ENCODE data around the gene COL1A2. TPM values are rescaled to one million over a fixed set of nuclear protein-coding genes. Genes with fewer than 3 reads are reported as not detected.

The COL1A2 gene
- total RNA-seq, 1 experiment from 2014 or later: 81.2 TPM

GRCh38 chr7:94412762-94413322 lies 18.1 kb downstream of the COL1A2 start:
- H3K4me3 Mint-ChIP-seq: no peak overlapping the region
- peaks cover 12% of the 10 kb centered on the region for H3K4me1 Mint-ChIP-seq
- ChIA-PET CTCF (interaction anchor here (1.2 kb wide), 1 partner anchor 124 kb away, joined by 3 read pairs; no protein-coding TSS in a partner anchor), POLR2A (no interaction called here)
- H3K27me3 Mint-ChIP-seq (ENCODE audit: low read depth): no peaks in the 10 kb centered on the region
- no peak overlapping the region for H3K27ac Mint-ChIP-seq
- no peak for TF ChIP-seq PREB (CRISPR knock-in tag; IDR thresholded peaks at IDR 0.05; ENCODE audit: borderline replicate concordance)
- TF ChIP-seq ERG (CRISPR knock-in tag; IDR thresholded peaks at IDR 0.05): no peak
- no peak for TF ChIP-seq ZSCAN18 (CRISPR knock-in tag; IDR thresholded peaks at IDR 0.05)
- TF ChIP-seq HMGXB4 (CRISPR knock-in tag; IDR thresholded peaks at IDR 0.05): no peak
- no peak for TF ChIP-seq ZNF121 (CRISPR knock-in tag; IDR thresholded peaks at IDR 0.05)
- no peak for TF ChIP-seq ATF2 (CRISPR knock-in tag; IDR thresholded peaks at IDR 0.05; ENCODE audit: borderline replicate concordance, low read depth)
- TF ChIP-seq ZBTB21 (CRISPR knock-in tag; IDR thresholded peaks at IDR 0.05; ENCODE audit: borderline replicate concordance): no peak
- no peak for TF ChIP-seq NFE2L1 (CRISPR knock-in tag; IDR thresholded peaks at IDR 0.05)
- no peak for TF ChIP-seq MYBL2 (CRISPR knock-in tag; IDR thresholded peaks at IDR 0.05)
- TF ChIP-seq USF1 (CRISPR knock-in tag; IDR thresholded peaks at IDR 0.05): no peak
- TF ChIP-seq TP53 (CRISPR knock-in tag; IDR thresholded peaks at IDR 0.05): no peak
- no peak for TF ChIP-seq IRF1 (CRISPR knock-in tag; IDR thresholded peaks at IDR 0.05)
- ATAC-seq: no peak
- peaks cover 90% of the 10 kb centered on the region for H3K36me3 Mint-ChIP-seq
- no peak for DNase-seq (ENCODE audit: low spot score)
- no peaks in the 10 kb centered on the region for H3K9me3 Mint-ChIP-seq

- Mint-ChIP-seq H3K27ac (no peak overlapping the region; the same call in 1 of the 2 replicates), H3K9me3 (no peaks in the 10 kb centered on the region), H3K27me3 (ENCODE audit: low read depth) (no peaks in the 10 kb centered on the region), H3K4me1 (peaks cover 12% of the 10 kb centered on the region), H3K4me3 (no peak overlapping the region), H3K36me3 (peaks cover 79% of the 10 kb centered on the region)
- DNase-seq (ENCODE audit: low spot score) (no peak), ATAC-seq (no peak)
- POLR2A ChIA-PET: no interaction called here
- CTCF ChIA-PET: interaction anchor here (2.0 kb wide), 1 partner anchor 125 kb away, joined by 4 read pairs; no protein-coding TSS in a partner anchor
- no peak for TF ChIP-seq USF2 (CRISPR knock-in tag; IDR thresholded peaks at IDR 0.05)
- TF ChIP-seq SP1 (CRISPR knock-in tag; conservative IDR thresholded peaks at IDR 0.05): no peak
- TF ChIP-seq ELF4 (CRISPR knock-in tag; IDR thresholded peaks at IDR 0.05; ENCODE audit: low read depth): no peak
- no peak for TF ChIP-seq PRDM15 (CRISPR knock-in tag; IDR thresholded peaks at IDR 0.05)
- no peak for TF ChIP-seq NFYB (CRISPR knock-in tag; conservative IDR thresholded peaks at IDR 0.05; ENCODE audit: low read depth)
- no peak for TF ChIP-seq ZMAT4 (CRISPR knock-in tag; IDR thresholded peaks at IDR 0.05)
- no peak for TF ChIP-seq ZNF219 (CRISPR knock-in tag; IDR thresholded peaks at IDR 0.05; ENCODE audit: borderline replicate concordance)
- TF ChIP-seq ERG (CRISPR knock-in tag; IDR thresholded peaks at IDR 0.05): no peak
These were observed 19.8 kb downstream of the COL1A2 start for GRCh38 chr7:94414481-94414880.

Measured in WTC11 (cell line).